GM06990 (cell line): Measurements from ENCODE around the gene PYM1.
"Not testable (repeated sequence)": the region's sequence is repeated elsewhere in the genome, so short reads cannot be mapped to it uniquely, and the experiment has no call there.

Source experiments
- DNase-seq: peaks from one replicate; pipeline ENCODE4 v3.0.0-alpha.2; 2011; ENCODE audit not compliant: insufficient read length; ENCODE audit errors: extremely low read depth
- H3K27me3 ChIP-seq: replicated peaks from 2 replicates; pipeline ENCODE4 v1.6.0; 2011; ENCODE audit warnings: low read length; ENCODE audit not compliant: control insufficient read depth, insufficient read depth
- H3K36me3 ChIP-seq: 2 replicates; pipeline ENCODE4 v1.5.1; 2011; ENCODE audit warnings: low read length; ENCODE audit not compliant: control insufficient read depth, insufficient read depth
- H3K4me3 ChIP-seq: replicated peaks from 2 replicates; pipeline ENCODE4 v1.5.1; 2011; ENCODE audit warnings: low read depth, mild to moderate bottlenecking, control low read depth, low read length
- TF ChIP-seq, protein P1 (sequence below): IDR thresholded peaks from 2 replicates; pipeline ENCODE4 v1.5.1; 2011; ENCODE audit warnings: low read length, control low read depth, mild to moderate bottlenecking, inconsistent platforms; ENCODE audit not compliant: insufficient read depth, poor library complexity, severe bottlenecking

PYM1 gene

DNA sequence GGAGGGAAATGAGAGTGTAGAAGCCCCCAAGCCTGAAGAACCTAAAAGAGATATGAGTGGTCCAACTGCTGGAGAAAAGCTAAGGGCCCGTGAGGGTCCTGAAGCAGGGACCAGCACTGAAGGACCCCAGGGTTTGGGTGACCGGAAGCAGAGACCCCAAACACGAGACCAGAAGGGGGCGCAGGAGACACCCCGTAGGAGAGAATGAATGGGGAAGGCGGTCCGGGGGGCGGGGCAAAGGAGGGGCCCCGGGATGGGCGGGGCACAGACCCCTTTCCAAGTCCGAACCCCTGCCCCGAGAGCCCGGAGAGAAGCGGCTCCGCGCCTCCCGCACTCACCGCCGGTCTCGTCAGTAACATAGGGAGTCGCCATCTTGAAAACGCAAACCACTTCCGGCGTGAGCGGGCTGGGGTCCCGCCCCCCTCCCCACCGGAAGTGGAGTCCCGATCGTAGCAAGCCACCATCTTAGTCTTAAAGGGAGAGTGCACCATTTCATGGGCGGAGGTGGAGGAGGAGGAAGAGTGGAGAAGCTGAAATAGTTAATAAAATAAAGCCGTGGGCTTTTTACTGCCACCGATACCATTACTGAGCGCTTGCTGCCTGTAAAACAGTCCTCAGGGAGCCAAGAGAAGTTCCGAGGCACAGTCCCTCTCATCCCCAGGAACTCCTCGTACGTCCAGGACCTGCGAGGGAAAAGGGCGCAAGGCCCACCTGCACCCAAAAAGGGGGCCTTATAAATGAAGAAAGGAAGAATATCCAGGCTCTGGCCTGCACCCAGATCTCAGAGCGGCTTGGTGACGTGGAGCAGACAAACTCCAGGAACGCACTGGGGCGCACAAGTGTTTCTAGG, 731 bp downstream of the PYM1 start:
- Histone ChIP-seq H3K36me3 (peaks cover under 1% of the 10 kb centered on the region; the same call in 1 of the 2 replicates), H3K27me3 (no peaks in the 10 kb centered on the region), H3K4me3 (peak overlapping the region; percentile 74)
- peak; percentile 98 for DNase-seq
- TF ChIP-seq, protein P1, sequence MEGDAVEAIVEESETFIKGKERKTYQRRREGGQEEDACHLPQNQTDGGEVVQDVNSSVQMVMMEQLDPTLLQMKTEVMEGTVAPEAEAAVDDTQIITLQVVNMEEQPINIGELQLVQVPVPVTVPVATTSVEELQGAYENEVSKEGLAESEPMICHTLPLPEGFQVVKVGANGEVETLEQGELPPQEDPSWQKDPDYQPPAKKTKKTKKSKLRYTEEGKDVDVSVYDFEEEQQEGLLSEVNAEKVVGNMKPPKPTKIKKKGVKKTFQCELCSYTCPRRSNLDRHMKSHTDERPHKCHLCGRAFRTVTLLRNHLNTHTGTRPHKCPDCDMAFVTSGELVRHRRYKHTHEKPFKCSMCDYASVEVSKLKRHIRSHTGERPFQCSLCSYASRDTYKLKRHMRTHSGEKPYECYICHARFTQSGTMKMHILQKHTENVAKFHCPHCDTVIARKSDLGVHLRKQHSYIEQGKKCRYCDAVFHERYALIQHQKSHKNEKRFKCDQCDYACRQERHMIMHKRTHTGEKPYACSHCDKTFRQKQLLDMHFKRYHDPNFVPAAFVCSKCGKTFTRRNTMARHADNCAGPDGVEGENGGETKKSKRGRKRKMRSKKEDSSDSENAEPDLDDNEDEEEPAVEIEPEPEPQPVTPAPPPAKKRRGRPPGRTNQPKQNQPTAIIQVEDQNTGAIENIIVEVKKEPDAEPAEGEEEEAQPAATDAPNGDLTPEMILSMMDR: peak; percentile 86

DNA sequence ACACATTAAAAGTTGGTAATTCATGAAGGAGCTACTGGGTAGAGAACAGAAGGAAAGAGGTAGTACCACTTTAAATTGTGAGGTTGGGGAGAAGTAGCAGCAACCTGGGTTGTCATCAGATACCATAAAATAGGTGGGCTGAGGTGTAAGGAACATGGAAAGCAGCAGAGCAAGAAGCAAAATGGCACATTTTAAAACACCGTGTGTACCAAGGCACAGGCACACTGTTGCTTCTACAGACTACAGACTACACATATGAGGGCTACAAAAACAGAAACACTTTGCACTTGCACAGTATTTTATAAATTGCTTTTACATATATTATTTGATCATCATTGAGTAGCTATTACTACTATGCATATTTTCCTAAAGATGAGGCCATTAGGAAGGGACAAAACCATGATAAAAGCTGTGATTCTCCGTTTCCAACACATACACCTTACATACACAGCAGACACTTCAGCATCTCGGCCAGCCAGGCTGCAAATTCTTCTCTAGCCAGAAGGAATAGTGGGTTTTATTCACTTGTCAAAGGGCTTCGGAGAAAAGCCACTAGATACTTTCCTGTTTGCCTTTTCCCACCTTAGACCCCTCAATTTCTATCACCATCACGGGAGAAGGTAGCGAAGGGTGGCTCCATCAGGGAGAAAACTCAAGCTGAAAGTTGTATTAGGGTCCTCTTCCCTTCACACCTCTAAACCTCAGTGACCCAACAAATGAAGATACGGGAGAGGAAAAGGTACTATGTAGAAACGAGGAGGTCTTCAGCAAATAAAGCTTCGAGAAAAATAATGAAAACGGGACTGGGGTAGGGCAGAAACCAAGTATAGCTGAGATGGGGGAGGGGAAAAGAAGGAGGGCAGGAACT, 1.6 kb downstream of the PYM1 start:
- Histone ChIP-seq H3K27me3 (no peaks in the 10 kb centered on the region), H3K4me3 (peak overlapping the region; percentile 74), H3K36me3 (peaks cover 2% of the 10 kb centered on the region)
- TF ChIP-seq, protein P1: no peak
- DNase-seq: no peak

DNA sequence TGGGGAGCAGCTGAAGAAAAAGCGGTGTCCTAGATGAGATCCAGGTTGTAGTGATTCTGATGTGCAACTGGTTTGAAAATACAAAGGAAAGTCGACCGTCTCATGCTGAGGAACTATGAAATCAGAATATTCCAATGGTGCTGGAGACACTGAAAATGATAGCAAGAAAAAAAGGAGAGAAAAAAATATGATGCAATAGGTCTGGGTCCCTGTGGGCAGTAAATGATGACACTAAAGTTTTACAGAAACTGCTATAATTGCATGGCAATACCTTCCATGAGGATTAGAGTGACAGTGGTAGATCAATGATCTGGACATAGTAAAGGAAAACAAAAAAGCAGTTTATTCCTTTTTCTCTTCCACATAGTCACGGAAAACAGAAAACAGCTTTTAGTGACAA, 2.3 kb downstream of the PYM1 start:
- DNase-seq: no peak
- TF ChIP-seq, protein P1: no peak
- Histone ChIP-seq H3K36me3 (peaks cover 2% of the 10 kb centered on the region), H3K27me3 (no peaks in the 10 kb centered on the region), H3K4me3 (peak overlapping the region; percentile 74)

DNA sequence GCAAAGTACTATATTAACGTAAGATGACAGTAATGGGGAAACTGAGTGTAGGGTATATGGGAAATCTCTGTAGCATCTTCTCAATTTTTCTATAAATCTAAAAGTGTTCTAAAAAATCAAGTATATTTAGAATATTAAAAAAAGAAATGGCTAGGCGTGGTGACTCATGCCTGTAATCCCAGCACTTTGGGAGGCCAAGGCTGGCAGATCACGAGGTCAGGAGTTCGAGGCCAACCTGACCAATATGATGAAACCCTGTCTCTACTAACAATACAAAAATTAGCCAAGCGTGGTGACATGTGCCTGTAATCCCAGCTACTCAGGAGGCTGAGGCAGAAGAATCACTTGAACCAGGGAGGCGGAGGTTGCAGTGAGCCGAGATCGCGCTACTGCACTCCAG, 4.0 kb downstream of the PYM1 start:
- H3K4me3 ChIP-seq, DNase-seq, H3K27me3 ChIP-seq, H3K36me3 ChIP-seq: not testable (repeated sequence)

DNA sequence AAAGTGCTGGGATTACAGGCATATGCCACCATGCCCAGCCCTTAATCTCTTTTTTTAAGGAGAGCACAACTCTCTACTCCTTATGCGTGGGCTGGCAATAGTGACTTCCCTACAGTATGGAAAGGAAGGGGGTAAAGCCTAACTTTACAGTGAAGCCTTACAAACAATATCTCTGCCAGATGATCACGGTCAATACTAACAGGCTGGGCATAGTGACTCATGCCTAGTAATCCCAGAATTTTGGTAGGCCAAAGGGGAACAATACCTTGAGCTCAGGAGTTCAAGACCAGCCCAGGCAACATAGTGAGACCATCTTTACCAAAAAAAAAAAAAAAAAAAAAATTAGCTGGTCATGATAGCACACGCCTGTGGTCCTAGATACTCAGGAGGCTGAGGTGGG, 5.6 kb downstream of the PYM1 start:
- TF ChIP-seq, protein P1: no peak
- Histone ChIP-seq H3K36me3 (peaks cover 2% of the 10 kb centered on the region), H3K4me3 (no peak overlapping the region), H3K27me3 (no peaks in the 10 kb centered on the region)
- DNase-seq: no peak

DNA sequence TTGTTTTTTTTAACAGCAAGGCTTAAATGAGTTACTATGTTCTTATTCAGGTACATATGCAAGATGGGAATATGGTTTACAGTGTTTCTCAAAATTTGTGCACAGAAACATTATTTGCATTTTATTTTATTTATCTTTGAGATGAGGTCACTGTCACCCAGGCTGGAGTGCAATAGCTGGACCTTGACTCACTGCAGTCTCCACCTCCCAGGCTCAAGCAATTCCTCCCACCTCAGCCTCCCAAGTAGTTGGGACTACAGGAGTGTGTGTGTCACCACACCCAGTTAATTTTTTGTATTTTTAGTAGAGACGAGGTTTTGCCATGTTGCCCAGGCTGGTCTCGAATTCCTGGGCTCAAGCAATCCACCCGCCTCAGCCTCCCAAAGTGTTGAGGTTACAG, 8.7 kb downstream of the PYM1 start:
- H3K4me3 ChIP-seq, DNase-seq, H3K36me3 ChIP-seq, H3K27me3 ChIP-seq: not testable (repeated sequence)
